SU-DHL-6 (cell line): Measurements from ENCODE around the gene EIF3F.
"Not testable (repeated sequence)": the region's sequence is repeated elsewhere in the genome, so short reads cannot be mapped to it uniquely, and the experiment has no call there.

Source experiments
- H2AFZ ChIP-seq: fragments of 200-600 bp; sonication (generic); 2 replicates; pipeline ENCODE4 v1.6.1; 2014; ENCODE audit warnings: low read depth, mild to moderate bottlenecking, moderate library complexity, mixed read lengths, antibody characterized with exemption, low read length; ENCODE audit not compliant: severe bottlenecking
- H3F3A ChIP-seq: fragments of 200-600 bp; shearing (Covaris generic); 2 replicates; pipeline ENCODE4 v1.6.0; 2016; ENCODE audit warnings: antibody characterized with exemption, mild to moderate bottlenecking; ENCODE audit not compliant: insufficient read depth
- H3K27ac ChIP-seq: fragments of 200-600 bp; sonication (generic); 2 replicates; pipeline ENCODE4 v1.5.1; 2016; ENCODE audit warnings: low read depth, mild to moderate bottlenecking, low read length, moderate library complexity, mixed read lengths
- H3K27me3 ChIP-seq: fragments of 200-600 bp; sonication (generic), shearing (Covaris generic); 2 replicates; pipeline ENCODE4 v1.6.0; 2014; ENCODE audit warnings: mild to moderate bottlenecking, low read length
- H3K36me3 ChIP-seq: fragments of 200-600 bp; sonication (generic); 2 replicates; pipeline ENCODE4 v1.6.1; 2014; ENCODE audit warnings: mild to moderate bottlenecking, low read length, mixed read lengths
- H3K4me2 ChIP-seq: fragments of 300-600, 200-600 bp; shearing (Covaris generic), sonication (generic); 2 replicates; pipeline ENCODE4 v1.6.0; 2014; ENCODE audit warnings: low read length, low read depth, mild to moderate bottlenecking; ENCODE audit not compliant: poor library complexity, severe bottlenecking
- H3K4me3 ChIP-seq: fragments of 200-600 bp; sonication (generic); 2 replicates; pipeline ENCODE4 v1.5.1; 2014; ENCODE audit warnings: antibody characterized with exemption, low read length, mild to moderate bottlenecking, mixed read lengths; ENCODE audit not compliant: insufficient read depth, poor library complexity, severe bottlenecking
- H3K79me2 ChIP-seq: fragments of 200-600 bp; sonication (generic); 2 replicates; pipeline ENCODE4 v1.6.1; 2014; ENCODE audit warnings: mild to moderate bottlenecking, low read length, moderate library complexity; ENCODE audit not compliant: insufficient read depth
- H3K9ac ChIP-seq: fragments of 200-600 bp; sonication (generic); 2 replicates; pipeline ENCODE4 v1.7.0; 2014; ENCODE audit warnings: mild to moderate bottlenecking, low read length
- H3K9me2 ChIP-seq: fragments of 200-600 bp; sonication (generic); replicated peaks from 2 replicates; pipeline ENCODE4 v1.6.1; 2014; ENCODE audit warnings: low read length; ENCODE audit not compliant: insufficient read depth
- H3K9me3 ChIP-seq: fragments of 200-600 bp; sonication (generic); 2 replicates; pipeline ENCODE4 v1.6.1; 2014; ENCODE audit warnings: low read length, mixed read lengths; ENCODE audit not compliant: insufficient read depth
- H4K20me1 ChIP-seq: fragments of 200-600 bp; sonication (generic); 2 replicates; pipeline ENCODE4 v1.6.1; 2014; ENCODE audit warnings: low read depth, mild to moderate bottlenecking, antibody characterized with exemption, low read length, moderate library complexity, mixed read lengths
- CTCF ChIP-seq: fragments of 200-600 bp; sonication (generic); IDR thresholded peaks from one replicate; pipeline ENCODE4 v1.5.1; 2017; ENCODE audit warnings: antibody characterized with exemption, mild to moderate bottlenecking, low read length, moderate library complexity; ENCODE audit not compliant: insufficient read depth, poor library complexity, severe bottlenecking
- EZH2phosphoT487 ChIP-seq: fragments of 200-600 bp; sonication (generic), shearing (Covaris generic); conservative IDR thresholded peaks from 2 replicates; pipeline ENCODE4 v1.6.1; 2018; ENCODE audit warnings: mild to moderate bottlenecking, antibody characterized with exemption, low read length, moderate library complexity, mixed read lengths

Gene EIF3F

GRCh38 chr11:7982582-7983119, 4.5 kb upstream of the EIF3F start:
- Histone ChIP-seq H3K36me3 (no peaks in the 10 kb centered on the region), H3K9me3 (no peaks in the 10 kb centered on the region), H4K20me1 (peaks cover under 1% of the 10 kb centered on the region; the same call in 1 of the 2 replicates), H3K27ac (no peak overlapping the region), H3K4me3 (no peak overlapping the region), H3K79me2 (peaks cover 5% of the 10 kb centered on the region), H3F3A (no peaks in the 10 kb centered on the region), H3K4me2 (no peak overlapping the region), H3K27me3 (no peaks in the 10 kb centered on the region), H2AFZ (no peak overlapping the region), H3K9me2 (no peaks in the 10 kb centered on the region), H3K9ac (no peak overlapping the region)
- TF ChIP-seq EZH2phosphoT487 = no peak

GRCh38 chr11:7983832-7984590, 3.1 kb upstream of the EIF3F start:
- Histone ChIP-seq H3K9me3 (no peaks in the 10 kb centered on the region), H3K36me3 (0 out of 2 replicates have a peak, but pooled peaks cover 5% of the 10 kb centered on the region), H3K9ac (no peak overlapping the region), H3K27me3 (no peaks in the 10 kb centered on the region), H3F3A (no peaks in the 10 kb centered on the region), H3K4me3 (no peak overlapping the region), H3K79me2 (peaks cover 19% of the 10 kb centered on the region), H4K20me1 (peaks cover 8% of the 10 kb centered on the region; the same call in 1 of the 2 replicates), H3K4me2 (no peak overlapping the region), H2AFZ (no peak overlapping the region), H3K9me2 (no peaks in the 10 kb centered on the region), H3K27ac (no peak overlapping the region)
- TF ChIP-seq CTCF = no peak
- no peak for TF ChIP-seq EZH2phosphoT487

- peak overlapping the region; percentile 96 for H3K4me2 ChIP-seq
- not testable (repeated sequence) for H3K9me3 ChIP-seq, H3K27ac ChIP-seq, H3F3A ChIP-seq, H4K20me1 ChIP-seq, H3K9me2 ChIP-seq, H3K27me3 ChIP-seq
- H2AFZ ChIP-seq = peak overlapping the region; percentile 42
- H3K4me3 ChIP-seq = peak overlapping the region; percentile 99
- peak overlapping the region; percentile 77 for H3K9ac ChIP-seq
- H3K79me2 ChIP-seq = peaks cover 35% of the 10 kb centered on the region
- peaks cover 12% of the 10 kb centered on the region; the same call in 1 of the 2 replicates for H3K36me3 ChIP-seq
These were observed 385 bp downstream of the EIF3F start for GRCh38 chr11:7987560-7987883.

- no peak overlapping the region for H3K4me3 ChIP-seq
- H3K4me2 ChIP-seq = no peak overlapping the region
- no peak for TF ChIP-seq EZH2phosphoT487
- TF ChIP-seq CTCF = no peak
- H3K36me3 ChIP-seq = peaks cover 41% of the 10 kb centered on the region
- H2AFZ ChIP-seq = no peak overlapping the region
- H3K9me3 ChIP-seq = no peaks in the 10 kb centered on the region
- H3K9me2 ChIP-seq = no peaks in the 10 kb centered on the region
- no peak overlapping the region for H3K9ac ChIP-seq
- H3K27me3 ChIP-seq = no peaks in the 10 kb centered on the region
- H3K27ac ChIP-seq = no peak overlapping the region
- peaks cover 9% of the 10 kb centered on the region for H3K79me2 ChIP-seq
- no peaks in the 10 kb centered on the region for H4K20me1 ChIP-seq
- no peaks in the 10 kb centered on the region for H3F3A ChIP-seq
These were observed 7.6 kb downstream of the EIF3F start for GRCh38 chr11:7994581-7995278.
